Measurements from ENCODE around the gene OPCML.

OPCML gene

GRCh38 chr11:133172349-133172748 is 360.0 kb downstream of the OPCML start:
- Histone ChIP-seq H4K20me1 (ENCODE audit: insufficient read depth) (no peaks in the 10 kb centered on the region), H3K4me1 (ENCODE audit: low read depth, poor library complexity, severe bottlenecking) (no peaks in the 10 kb centered on the region), H3K36me3 (ENCODE audit: insufficient read depth) (no peaks in the 10 kb centered on the region), H3K4me3 (IDR thresholded peaks at IDR 0.05; ENCODE audit: insufficient read depth, low read depth, low read length) (no peak overlapping the region), H3K27me3 (ENCODE audit: insufficient read depth, low read depth) (no peaks in the 10 kb centered on the region), H3K27ac (no peak overlapping the region), H3K9ac (no peak overlapping the region), H3K79me2 (ENCODE audit: insufficient read depth, low read depth) (no peaks in the 10 kb centered on the region), H2AFZ (ENCODE audit: low read depth) (no peak overlapping the region), H3K4me2 (no peak overlapping the region)
- no peak for TF ChIP-seq CTCF (conservative IDR thresholded peaks at IDR 0.05; ENCODE audit: low read depth, low read length)

GRCh38 chr11:133171374-133171773 is 360.9 kb downstream of the OPCML start:
- no peak overlapping the region for H3K4me3 ChIP-seq (IDR thresholded peaks at IDR 0.05; ENCODE audit: insufficient read depth, low read depth, low read length)
- no peaks in the 10 kb centered on the region for H3K79me2 ChIP-seq (ENCODE audit: insufficient read depth, low read depth)
- H3K9ac ChIP-seq = no peak overlapping the region
- H3K4me1 ChIP-seq (ENCODE audit: low read depth, poor library complexity, severe bottlenecking) = no peaks in the 10 kb centered on the region
- H3K27ac ChIP-seq = no peak overlapping the region
- H3K27me3 ChIP-seq (ENCODE audit: insufficient read depth, low read depth) = no peaks in the 10 kb centered on the region
- no peak for TF ChIP-seq CTCF (conservative IDR thresholded peaks at IDR 0.05; ENCODE audit: low read depth, low read length)
- H3K36me3 ChIP-seq (ENCODE audit: insufficient read depth) = no peaks in the 10 kb centered on the region
- H4K20me1 ChIP-seq (ENCODE audit: insufficient read depth) = no peaks in the 10 kb centered on the region
- no peak overlapping the region for H2AFZ ChIP-seq (ENCODE audit: low read depth)
- H3K4me2 ChIP-seq = no peak overlapping the region

GRCh38 chr11:133168016-133168415 is 364.3 kb downstream of the OPCML start:
- no peak overlapping the region for H2AFZ ChIP-seq (ENCODE audit: low read depth)
- H3K9ac ChIP-seq = no peak overlapping the region
- no peak overlapping the region for H3K4me2 ChIP-seq
- H4K20me1 ChIP-seq (ENCODE audit: insufficient read depth) = no peaks in the 10 kb centered on the region
- H3K79me2 ChIP-seq (ENCODE audit: insufficient read depth, low read depth) = no peaks in the 10 kb centered on the region
- H3K4me1 ChIP-seq (ENCODE audit: low read depth, poor library complexity, severe bottlenecking) = peaks cover 3% of the 10 kb centered on the region
- H3K27me3 ChIP-seq (ENCODE audit: insufficient read depth, low read depth) = no peaks in the 10 kb centered on the region
- no peaks in the 10 kb centered on the region for H3K36me3 ChIP-seq (ENCODE audit: insufficient read depth)
- no peak overlapping the region for H3K4me3 ChIP-seq (IDR thresholded peaks at IDR 0.05; ENCODE audit: insufficient read depth, low read depth, low read length)
- H3K27ac ChIP-seq = no peak overlapping the region
- TF ChIP-seq CTCF (conservative IDR thresholded peaks at IDR 0.05; ENCODE audit: low read depth, low read length) = no peak

GRCh38 chr11:133166662-133167061 is 365.6 kb downstream of the OPCML start:
- H3K79me2 ChIP-seq (ENCODE audit: insufficient read depth, low read depth) = no peaks in the 10 kb centered on the region
- H3K4me3 ChIP-seq (IDR thresholded peaks at IDR 0.05; ENCODE audit: insufficient read depth, low read depth, low read length) = no peak overlapping the region
- H2AFZ ChIP-seq (ENCODE audit: low read depth) = no peak overlapping the region
- peaks cover 3% of the 10 kb centered on the region for H3K4me1 ChIP-seq (ENCODE audit: low read depth, poor library complexity, severe bottlenecking)
- no peaks in the 10 kb centered on the region for H3K36me3 ChIP-seq (ENCODE audit: insufficient read depth)
- H4K20me1 ChIP-seq (ENCODE audit: insufficient read depth) = no peaks in the 10 kb centered on the region
- no peak for TF ChIP-seq CTCF (conservative IDR thresholded peaks at IDR 0.05; ENCODE audit: low read depth, low read length)
- H3K9ac ChIP-seq = no peak overlapping the region
- H3K27ac ChIP-seq = no peak overlapping the region
- H3K27me3 ChIP-seq (ENCODE audit: insufficient read depth, low read depth) = no peaks in the 10 kb centered on the region
- H3K4me2 ChIP-seq = no peak overlapping the region

All from KMS-11 (cell line).